ENCODE results near the gene BFSP1.

The BFSP1 gene

DNA sequence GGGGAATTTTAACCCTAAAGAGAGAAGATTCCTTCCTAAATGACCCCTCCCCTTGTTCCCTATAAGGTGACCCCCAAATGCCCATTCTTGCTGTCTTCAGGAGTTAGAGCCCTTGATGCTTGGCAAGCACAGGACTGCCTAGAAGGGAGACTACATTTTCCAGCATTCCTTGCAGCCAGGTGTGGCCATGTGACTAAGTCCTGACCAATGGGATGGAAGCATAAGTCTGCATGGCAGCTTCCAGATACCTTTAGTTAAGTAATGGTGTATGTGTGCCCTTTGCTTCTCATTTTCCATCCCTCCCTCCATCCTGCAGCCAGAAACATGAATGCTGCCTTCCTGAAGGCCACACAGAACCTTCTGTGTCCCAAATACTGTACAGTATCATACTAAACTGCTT, 5.5 kb downstream of the BFSP1 start:
- H3K4me3 ChIP-seq (ENCODE audit: low read depth, low read length), result no peak overlapping the region
- POLR2A ChIA-PET, result no interaction called here
- CTCF ChIA-PET, result no interaction called here
- TF ChIP-seq ZNF23 (tag by site-specific recombination; IDR thresholded peaks at IDR 0.05; ENCODE audit: borderline replicate concordance), result no peak
- no peak for TF ChIP-seq ZNF549 (tag by site-specific recombination; IDR thresholded peaks at IDR 0.05)
- no peak for TF ChIP-seq SCRT1 (tag by site-specific recombination; IDR thresholded peaks at IDR 0.05; ENCODE audit: borderline replicate concordance)
- TF ChIP-seq, protein P1, sequence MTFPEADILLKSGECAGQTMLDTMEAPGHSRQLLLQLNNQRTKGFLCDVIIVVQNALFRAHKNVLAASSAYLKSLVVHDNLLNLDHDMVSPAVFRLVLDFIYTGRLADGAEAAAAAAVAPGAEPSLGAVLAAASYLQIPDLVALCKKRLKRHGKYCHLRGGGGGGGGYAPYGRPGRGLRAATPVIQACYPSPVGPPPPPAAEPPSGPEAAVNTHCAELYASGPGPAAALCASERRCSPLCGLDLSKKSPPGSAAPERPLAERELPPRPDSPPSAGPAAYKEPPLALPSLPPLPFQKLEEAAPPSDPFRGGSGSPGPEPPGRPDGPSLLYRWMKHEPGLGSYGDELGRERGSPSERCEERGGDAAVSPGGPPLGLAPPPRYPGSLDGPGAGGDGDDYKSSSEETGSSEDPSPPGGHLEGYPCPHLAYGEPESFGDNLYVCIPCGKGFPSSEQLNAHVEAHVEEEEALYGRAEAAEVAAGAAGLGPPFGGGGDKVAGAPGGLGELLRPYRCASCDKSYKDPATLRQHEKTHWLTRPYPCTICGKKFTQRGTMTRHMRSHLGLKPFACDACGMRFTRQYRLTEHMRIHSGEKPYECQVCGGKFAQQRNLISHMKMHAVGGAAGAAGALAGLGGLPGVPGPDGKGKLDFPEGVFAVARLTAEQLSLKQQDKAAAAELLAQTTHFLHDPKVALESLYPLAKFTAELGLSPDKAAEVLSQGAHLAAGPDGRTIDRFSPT (tag by site-specific recombination; IDR thresholded peaks at IDR 0.05), result no peak
- no peak for TF ChIP-seq ZBTB20 (tag by site-specific recombination; IDR thresholded peaks at IDR 0.05)
- no peak for TF ChIP-seq PBX3 (CRISPR knock-in tag; IDR thresholded peaks at IDR 0.05)
- TF ChIP-seq ZBTB17 (tag by site-specific recombination; IDR thresholded peaks at IDR 0.05), result no peak
- no peak for TF ChIP-seq ZBTB10 (tag by site-specific recombination; IDR thresholded peaks at IDR 0.05)
- no peak for TF ChIP-seq ZNF175 (tag by site-specific recombination; IDR thresholded peaks at IDR 0.05)
- no peak for TF ChIP-seq IKZF3 (tag by site-specific recombination; IDR thresholded peaks at IDR 0.05)
- TF ChIP-seq ZNF518A (tag by site-specific recombination; conservative IDR thresholded peaks at IDR 0.05; ENCODE audit: low read depth), result no peak
- TF ChIP-seq ZNF560 (tag by site-specific recombination; IDR thresholded peaks at IDR 0.05; ENCODE audit: borderline replicate concordance), result no peak
- TF ChIP-seq ZBTB1 (tag by site-specific recombination; IDR thresholded peaks at IDR 0.05), result no peak
- no peak for TF ChIP-seq HOXA7 (CRISPR knock-in tag; IDR thresholded peaks at IDR 0.05; ENCODE audit: borderline replicate concordance)
- TF ChIP-seq ZNF274 (IDR thresholded peaks at IDR 0.05; ENCODE audit: low read length), result no peak
- TF ChIP-seq ZNF274 (tag by site-specific recombination; IDR thresholded peaks at IDR 0.05; ENCODE audit: borderline replicate concordance), result no peak
- TF ChIP-seq ZNF18 (tag by site-specific recombination; IDR thresholded peaks at IDR 0.05), result no peak
- TF ChIP-seq ZNF24 (tag by site-specific recombination; IDR thresholded peaks at IDR 0.05), result no peak
- TF ChIP-seq MEIS1 (CRISPR knock-in tag; IDR thresholded peaks at IDR 0.05; ENCODE audit: borderline replicate concordance), result no peak
- H3K4me1 ChIP-seq (ENCODE audit: control insufficient read depth, insufficient read depth, low read length), result no peaks in the 10 kb centered on the region
- no peak overlapping the region for H3K27ac ChIP-seq (ENCODE audit: extremely low read depth, low read depth, low read length)
- no peaks in the 10 kb centered on the region for H3K9me3 ChIP-seq (ENCODE audit: control insufficient read depth, insufficient read depth, low read depth, low read length)
- no peaks in the 10 kb centered on the region for H3K36me3 ChIP-seq (ENCODE audit: control insufficient read depth in 2 of 2, insufficient read depth in 1 of 2, low read length in 2 of 2)
